ENCODE data around the gene RGS16. TPM values are rescaled to one million over a fixed set of nuclear protein-coding genes. Genes with fewer than 3 reads are reported as not detected.
A peak's percentile ranks its signal among the peaks of the same experiment; 100 is the strongest.

Gene RGS16
- total and polyA plus RNA-seq, 2 donors (not counting 1 experiment from before 2014, with no cell fraction given), result 3.3 to 11.4 TPM

DNA sequence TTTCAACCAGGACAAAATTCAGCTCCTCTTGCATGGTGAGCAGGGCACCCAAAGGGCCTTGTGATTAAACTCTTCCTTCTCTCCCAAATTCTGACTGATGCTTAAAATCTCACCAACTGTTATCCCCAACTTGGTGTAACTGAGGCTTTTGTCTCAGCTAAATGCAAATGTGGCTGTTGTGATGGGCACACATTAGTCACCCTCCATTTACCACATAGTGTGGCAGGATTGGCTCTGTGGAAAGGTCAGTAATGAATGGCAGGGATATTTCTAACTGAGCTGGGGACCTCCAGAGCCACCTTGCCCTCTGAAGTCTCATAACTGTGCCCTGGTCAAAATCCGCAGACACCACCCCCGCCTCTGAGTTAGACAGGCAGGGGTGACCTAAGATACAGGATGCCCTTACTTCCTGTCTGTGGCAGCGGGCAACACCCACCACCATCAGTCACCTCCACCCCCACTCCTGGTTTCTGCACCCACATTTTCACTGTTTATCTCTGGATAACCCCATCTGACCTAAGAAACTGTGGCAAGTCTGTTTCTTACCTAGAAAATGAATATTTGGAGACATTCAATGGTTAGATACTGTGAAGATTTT is 25.4 kb upstream of the RGS16 start:
- no peaks in the 10 kb centered on the region for H3K27me3 Mint-ChIP-seq
- peaks cover 42 to 47% of the 10 kb centered on the region in 2 donors for H3K4me1 ChIP-seq (ENCODE audit: control insufficient read depth in 2 of 2, insufficient read depth in 2 of 2, low read length in 2 of 2)
- intact Hi-C loops (cut with micrococcal nuclease), result loop anchor here (5.0 kb wide), 1 partner anchor 48 kb away; no protein-coding TSS in a partner anchor
- H3K4me2 ChIP-seq (replicated peaks; ENCODE audit: low read depth, low read length, poor library complexity, severe bottlenecking), result peak overlapping the region; percentile 37
- H3K9me3 Mint-ChIP-seq (ENCODE audit: insufficient read depth), result no peaks in the 10 kb centered on the region
- no peaks in the 10 kb centered on the region for H3K36me3 ChIP-seq (replicated peaks in 1 of 2; ENCODE audit: control extremely low read depth in 1 of 2, control insufficient read depth in 1 of 2, extremely low read depth in 1 of 2, insufficient read depth in 2 of 2, low read length in 1 of 2)
- ChIA-PET POLR2A (interaction anchor here (1.2 kb wide), 1 partner anchor 13 kb away, joined by 5 read pairs; no protein-coding TSS in a partner anchor), CTCF (interaction anchor here (0.7 to 1.7 kb wide), 4 partner anchors 13 to 155 kb away, joined by 3 to 6 read pairs (median 3); no protein-coding TSS in a partner anchor)
- no peaks in the 10 kb centered on the region for H3K9me3 ChIP-seq (ENCODE audit: control extremely low read depth in 1 of 3, control insufficient read depth in 2 of 3, insufficient read depth in 1 of 3, low read length in 2 of 3)
- no peak for TF ChIP-seq EZH2 (IDR thresholded peaks at IDR 0.05; ENCODE audit: borderline replicate concordance, insufficient read depth, low read depth, low read length, poor library complexity, severe bottlenecking)
- TF ChIP-seq CTCF (IDR thresholded peaks at IDR 0.05), result no peak
- ATAC-seq (ENCODE audit: low read depth) (peak; percentile 59), DNase-seq (peak; percentile 35)
- H4K20me1 ChIP-seq (ENCODE audit: control insufficient read depth, insufficient read depth, low read length, poor library complexity, severe bottlenecking), result no peaks in the 10 kb centered on the region
- WGBS (ENCODE audit: insufficient coverage), result 11% methylated on average over 2 of the region's 3 CpGs
- no peak overlapping the region for H3K4me3 ChIP-seq (ENCODE audit: control extremely low read depth in 1 of 5, extremely low read depth in 1 of 5, insufficient read depth in 1 of 5, low read depth in 2 of 5, low read length in 4 of 5)
- no peaks in the 10 kb centered on the region for H3K79me2 ChIP-seq (ENCODE audit: control insufficient read depth, insufficient read depth, low read length)
- no peak overlapping the region for H3K9ac ChIP-seq (ENCODE audit: low read length)
- peaks cover 53% of the 10 kb centered on the region for H3K4me1 Mint-ChIP-seq
- H3K27ac ChIP-seq (ENCODE audit: low read length in 2 of 2), result peak overlapping the region in 1 of 2 donors; percentile 52
- peak overlapping the region; percentile 83 for H3K27ac Mint-ChIP-seq
- H3K4me3 Mint-ChIP-seq, result peak overlapping the region; percentile 52
- H2AFZ ChIP-seq (ENCODE audit: insufficient read depth, low read depth, low read length, poor library complexity, severe bottlenecking), result peak overlapping the region; percentile 20
- H3K27me3 ChIP-seq (replicated peaks in 1 of 4; ENCODE audit: control extremely low read depth in 1 of 4, control insufficient read depth in 3 of 4, insufficient read depth in 4 of 4, low read length in 3 of 4), result no peaks in the 10 kb centered on the region

- ATAC-seq (ENCODE audit: low read depth) (no peak), DNase-seq (no peak)
- ChIA-PET CTCF (interaction anchor here (0.7 to 2.3 kb wide), 4 partner anchors 12 to 156 kb away, joined by 3 to 7 read pairs (median 4); no protein-coding TSS in a partner anchor), POLR2A (interaction anchor here (1.2 kb wide), 1 partner anchor 12 kb away, joined by 5 read pairs; no protein-coding TSS in a partner anchor)
- Histone ChIP-seq H4K20me1 (ENCODE audit: control insufficient read depth, insufficient read depth, low read length, poor library complexity, severe bottlenecking) (no peaks in the 10 kb centered on the region), H3K9me3 (ENCODE audit: control extremely low read depth in 1 of 3, control insufficient read depth in 2 of 3, insufficient read depth in 1 of 3, low read length in 2 of 3) (no peaks in the 10 kb centered on the region), H3K4me2 (replicated peaks; ENCODE audit: low read depth, low read length, poor library complexity, severe bottlenecking) (peak overlapping the region; percentile 37), H3K79me2 (ENCODE audit: control insufficient read depth, insufficient read depth, low read length) (no peaks in the 10 kb centered on the region), H3K4me1 (ENCODE audit: control insufficient read depth in 2 of 2, insufficient read depth in 2 of 2, low read length in 2 of 2) (peaks cover 42 to 45% of the 10 kb centered on the region in 2 donors), H3K27ac (ENCODE audit: low read length in 2 of 2) (peak overlapping the region in 1 of 2 donors; percentile 52), H3K4me3 (ENCODE audit: control extremely low read depth in 1 of 5, extremely low read depth in 1 of 5, insufficient read depth in 1 of 5, low read depth in 2 of 5, low read length in 4 of 5) (no peak overlapping the region), H3K27me3 (replicated peaks in 1 of 4; ENCODE audit: control extremely low read depth in 1 of 4, control insufficient read depth in 3 of 4, insufficient read depth in 4 of 4, low read length in 3 of 4) (no peaks in the 10 kb centered on the region), H2AFZ (ENCODE audit: insufficient read depth, low read depth, low read length, poor library complexity, severe bottlenecking) (no peak overlapping the region), H3K9ac (ENCODE audit: low read length) (no peak overlapping the region), H3K36me3 (replicated peaks in 1 of 2; ENCODE audit: control extremely low read depth in 1 of 2, control insufficient read depth in 1 of 2, extremely low read depth in 1 of 2, insufficient read depth in 2 of 2, low read length in 1 of 2) (no peaks in the 10 kb centered on the region)
- intact Hi-C loops (cut with micrococcal nuclease), result no loop called here
- Mint-ChIP-seq H3K27ac (peak overlapping the region; percentile 83), H3K27me3 (no peaks in the 10 kb centered on the region), H3K9me3 (ENCODE audit: insufficient read depth) (no peaks in the 10 kb centered on the region), H3K4me3 (peak overlapping the region; percentile 52), H3K4me1 (peaks cover 53% of the 10 kb centered on the region)
- no CpG with 5 or more reads among the region's 2 CpGs for WGBS (ENCODE audit: insufficient coverage)
- no peak for TF ChIP-seq EZH2 (IDR thresholded peaks at IDR 0.05; ENCODE audit: borderline replicate concordance, insufficient read depth, low read depth, low read length, poor library complexity, severe bottlenecking)
- TF ChIP-seq CTCF (IDR thresholded peaks at IDR 0.05), result no peak
These were observed 24.9 kb upstream of the RGS16 start for GRCh38 chr1:182629080-182629479.
